MCF 10A (cell line): ENCODE results near the gene TMEM218. TPM values are rescaled to one million over a fixed set of nuclear protein-coding genes. Genes with fewer than 3 reads are reported as not detected.

Source experiments
- BruUV-seq: library from RNA; stranded (reverse); fragments of 400-500 nt; replicated peaks from 2 replicates; lab custom pipeline; 2021; lab: Mats Ljungman, UMichigan
- CTCF ChIA-PET: fragments of 300-600 bp; sonication (Branson Sonifier 250); formaldehyde crosslinking; extraction: SDS; loops from one replicate; lab custom pipeline; 2021; ENCODE audit warnings: antibody characterized with exemption, inconsistent platforms; lab: Yijun Ruan, JAX
- POLR2A ChIA-PET: fragments of 300-600, 350-650 bp; sonication (Branson Sonifier 250); formaldehyde crosslinking; extraction: SDS; loops from one replicate; lab custom pipeline; 2020; ENCODE audit warnings: antibody characterized with exemption, inconsistent platforms; lab: Yijun Ruan, JAX
- DNase-seq: peaks from one replicate; pipeline ENCODE4 v3.0.0-alpha.2; 2018; ENCODE audit not compliant: unreplicated experiment
- H3K27ac Mint-ChIP-seq: one replicate; pipeline ENCODE4 v1.8.0; 2022; ENCODE audit warnings: mild to moderate bottlenecking, low read depth, mixed read lengths; ENCODE audit not compliant: unreplicated experiment
- H3K27me3 Mint-ChIP-seq: one replicate; pipeline ENCODE4 v1.8.0; 2022; ENCODE audit warnings: mixed read lengths; ENCODE audit not compliant: insufficient read depth, unreplicated experiment
- H3K36me3 Mint-ChIP-seq: one replicate; pipeline ENCODE4 v1.8.0; 2022; ENCODE audit warnings: mild to moderate bottlenecking, moderate library complexity, mixed read lengths; ENCODE audit not compliant: insufficient read depth, unreplicated experiment
- H3K4me1 Mint-ChIP-seq: one replicate; pipeline ENCODE4 v1.8.0; 2022; ENCODE audit warnings: mixed read lengths; ENCODE audit not compliant: insufficient read depth, unreplicated experiment
- H3K4me3 Mint-ChIP-seq: one replicate; pipeline ENCODE4 v1.8.0; 2022; ENCODE audit warnings: mild to moderate bottlenecking, moderate library complexity, mixed read lengths; ENCODE audit not compliant: unreplicated experiment
- H3K9me3 Mint-ChIP-seq: one replicate; pipeline ENCODE4 v1.8.0; 2022; ENCODE audit warnings: mixed read lengths; ENCODE audit not compliant: unreplicated experiment
- intact Hi-C: fragments of 100-400 bp; cut with micrococcal nuclease; formaldehyde crosslinking; loops from 2 replicates; pipeline ENCODE4 v1.14.1; 2022
- total RNA-seq: library from RNA; stranded (reverse); gene quantifications from 2 replicates; pipeline ENCODE4 v1.2.3, GENCODE V29; 2022
- TF ChIP-seq, protein P1 (sequence below): fragments of 200-600 bp; IDR thresholded peaks from one replicate; pipeline ENCODE4 v1.8.0; 2022; ENCODE audit warnings: antibody characterized with exemption, mild to moderate bottlenecking; ENCODE audit not compliant: unreplicated experiment

The TMEM218 gene
- total RNA-seq, 1 experiment from 2014 or later, result 21.1 TPM

DNA sequence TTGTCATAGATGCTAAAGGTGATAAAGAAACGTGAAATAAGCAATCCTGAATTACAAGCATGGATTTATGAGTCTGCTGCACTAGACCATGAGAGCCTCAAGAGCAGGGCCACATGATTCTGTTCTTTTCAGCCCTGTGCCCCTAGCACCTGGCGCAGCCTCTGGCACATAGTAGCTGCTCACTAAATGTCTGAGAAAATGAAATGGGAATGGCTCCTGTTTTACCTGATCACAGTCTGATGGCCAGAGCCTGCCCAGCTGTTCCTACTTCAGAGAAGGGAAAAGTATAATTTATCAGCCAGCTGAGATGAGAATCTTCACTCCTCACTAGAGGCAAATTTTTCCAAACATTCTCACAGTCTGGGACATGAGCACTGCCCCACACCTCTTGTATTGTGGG is 42.4 kb upstream of the TMEM218 start:
- no peaks in the 10 kb centered on the region for H3K4me1 Mint-ChIP-seq
- CTCF ChIA-PET, result interaction anchor here (0.9 to 2.3 kb wide), 3 partner anchors 11 to 197 kb away, joined by 3 to 6 read pairs (median 4); partner anchors contain the start of gene PKNOX2

DNA sequence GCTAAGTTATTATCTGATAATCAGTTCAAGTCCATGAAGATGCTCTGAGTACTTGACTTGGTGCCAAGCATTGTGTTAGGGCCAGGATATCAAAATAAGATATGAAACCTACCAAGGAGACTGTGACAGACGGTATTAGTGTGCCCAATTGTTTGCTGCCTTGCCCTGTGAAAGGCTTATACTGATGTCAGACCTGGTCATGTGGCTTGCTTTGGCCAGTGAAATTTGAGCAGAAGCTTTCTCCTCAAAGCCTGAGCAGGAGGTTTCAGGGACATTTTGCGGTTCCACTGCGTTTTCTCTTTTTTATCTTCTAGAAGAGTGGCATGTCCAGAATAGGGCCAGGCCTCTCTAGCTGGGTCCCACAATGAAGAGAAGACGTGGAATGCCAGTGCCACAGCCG is 37.3 kb upstream of the TMEM218 start:
- no peaks in the 10 kb centered on the region for H3K4me1 Mint-ChIP-seq

More for the DNA sequence above, 42.4 kb upstream of the TMEM218 start:
- intact Hi-C loops, result no loop called here
- no peak for DNase-seq
- no TSS peak for BruUV-seq
- H3K36me3 Mint-ChIP-seq, result no peaks in the 10 kb centered on the region
- no peak overlapping the region for H3K27ac Mint-ChIP-seq
- H3K4me3 Mint-ChIP-seq, result no peak overlapping the region
- no peaks in the 10 kb centered on the region for H3K9me3 Mint-ChIP-seq
- POLR2A ChIA-PET, result no interaction called here
- TF ChIP-seq, protein P1, sequence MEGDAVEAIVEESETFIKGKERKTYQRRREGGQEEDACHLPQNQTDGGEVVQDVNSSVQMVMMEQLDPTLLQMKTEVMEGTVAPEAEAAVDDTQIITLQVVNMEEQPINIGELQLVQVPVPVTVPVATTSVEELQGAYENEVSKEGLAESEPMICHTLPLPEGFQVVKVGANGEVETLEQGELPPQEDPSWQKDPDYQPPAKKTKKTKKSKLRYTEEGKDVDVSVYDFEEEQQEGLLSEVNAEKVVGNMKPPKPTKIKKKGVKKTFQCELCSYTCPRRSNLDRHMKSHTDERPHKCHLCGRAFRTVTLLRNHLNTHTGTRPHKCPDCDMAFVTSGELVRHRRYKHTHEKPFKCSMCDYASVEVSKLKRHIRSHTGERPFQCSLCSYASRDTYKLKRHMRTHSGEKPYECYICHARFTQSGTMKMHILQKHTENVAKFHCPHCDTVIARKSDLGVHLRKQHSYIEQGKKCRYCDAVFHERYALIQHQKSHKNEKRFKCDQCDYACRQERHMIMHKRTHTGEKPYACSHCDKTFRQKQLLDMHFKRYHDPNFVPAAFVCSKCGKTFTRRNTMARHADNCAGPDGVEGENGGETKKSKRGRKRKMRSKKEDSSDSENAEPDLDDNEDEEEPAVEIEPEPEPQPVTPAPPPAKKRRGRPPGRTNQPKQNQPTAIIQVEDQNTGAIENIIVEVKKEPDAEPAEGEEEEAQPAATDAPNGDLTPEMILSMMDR, result no peak
- H3K27me3 Mint-ChIP-seq, result no peaks in the 10 kb centered on the region

DNA sequence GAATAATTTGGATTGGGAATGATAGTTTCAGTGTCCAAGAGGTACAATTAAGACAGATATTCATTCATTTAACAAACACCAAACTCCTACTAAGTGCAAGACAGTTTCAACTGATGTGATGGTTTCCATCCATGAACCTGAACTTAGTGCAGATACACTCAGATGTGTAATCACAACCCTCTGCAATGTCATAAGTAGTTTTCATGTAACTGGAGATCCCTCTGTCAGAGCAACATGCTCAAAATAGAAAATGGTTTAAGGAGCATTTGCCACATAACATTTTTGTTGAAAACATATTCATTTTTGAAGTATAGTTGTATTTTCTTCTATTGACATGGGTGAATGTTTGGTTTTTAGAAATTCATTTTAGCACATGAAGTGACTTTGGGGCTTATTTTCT is 36.6 kb upstream of the TMEM218 start:
- BruUV-seq, result no TSS peak
- H3K36me3 Mint-ChIP-seq, result no peaks in the 10 kb centered on the region
- no peak overlapping the region for H3K4me3 Mint-ChIP-seq
- intact Hi-C loops, result no loop called here
- H3K9me3 Mint-ChIP-seq, result no peaks in the 10 kb centered on the region
- DNase-seq, result no peak
- TF ChIP-seq, protein P1, result no peak
- ChIA-PET POLR2A (no interaction called here), CTCF (interaction anchor here (0.6 to 1.1 kb wide), 6 partner anchors 23 to 262 kb away, joined by 3 read pairs; no protein-coding TSS in a partner anchor)
- H3K27ac Mint-ChIP-seq, result no peak overlapping the region
- H3K4me1 Mint-ChIP-seq, result no peaks in the 10 kb centered on the region
- no peaks in the 10 kb centered on the region for H3K27me3 Mint-ChIP-seq

More for the DNA sequence above, 37.3 kb upstream of the TMEM218 start:
- Mint-ChIP-seq H3K9me3 (no peaks in the 10 kb centered on the region), H3K4me3 (no peak overlapping the region), H3K36me3 (no peaks in the 10 kb centered on the region), H3K27ac (no peak overlapping the region), H3K27me3 (no peaks in the 10 kb centered on the region)
- BruUV-seq, result no TSS peak
- ChIA-PET CTCF (interaction anchor here (0.9 to 1.4 kb wide), 5 partner anchors 8 to 197 kb away, joined by 3 to 4 read pairs (median 3); no protein-coding TSS in a partner anchor), POLR2A (no interaction called here)
- intact Hi-C loops, result no loop called here
- TF ChIP-seq, protein P1, result no peak
- DNase-seq, result no peak

DNA sequence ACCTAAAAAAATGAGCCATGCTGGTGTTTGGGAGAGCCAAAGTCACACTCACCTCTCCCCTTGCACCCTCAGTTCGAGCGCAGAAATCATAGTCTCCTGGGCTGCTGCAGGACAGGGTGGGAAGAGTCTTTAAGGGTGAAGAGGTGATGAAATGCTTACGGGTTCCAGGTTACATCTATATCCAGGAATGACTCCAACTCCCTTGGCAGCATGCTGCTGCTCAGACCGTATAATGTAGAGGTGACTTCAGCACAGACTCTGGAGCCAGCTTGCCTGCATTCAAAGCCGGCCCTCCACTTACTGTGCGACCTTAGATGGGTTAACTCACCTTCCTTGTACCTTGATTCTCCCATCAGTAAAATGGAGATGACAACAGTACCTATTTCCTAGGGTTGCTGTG is 35.9 kb upstream of the TMEM218 start:
- H3K27ac Mint-ChIP-seq, result no peak overlapping the region
- intact Hi-C loops, result no loop called here
- H3K4me1 Mint-ChIP-seq, result no peaks in the 10 kb centered on the region
- no TSS peak for BruUV-seq
- TF ChIP-seq, protein P1, result no peak
- no peaks in the 10 kb centered on the region for H3K9me3 Mint-ChIP-seq
- DNase-seq, result no peak
- CTCF ChIA-PET, result interaction anchor here (0.6 to 1.1 kb wide), 3 partner anchors 22 to 263 kb away, joined by 3 read pairs; no protein-coding TSS in a partner anchor
- H3K36me3 Mint-ChIP-seq, result no peaks in the 10 kb centered on the region
- no peaks in the 10 kb centered on the region for H3K27me3 Mint-ChIP-seq
- POLR2A ChIA-PET, result no interaction called here
- H3K4me3 Mint-ChIP-seq, result no peak overlapping the region
